H9 (cell line): Measurements from ENCODE around the gene ZNF771. TPM values are rescaled to one million over a fixed set of nuclear protein-coding genes. Genes with fewer than 3 reads are reported as not detected.

ENCODE experiments used
- DNase-seq: peaks from one replicate; pipeline ENCODE4 v3.0.0-alpha.2; 2017
- H2AFZ ChIP-seq: one replicate; pipeline ENCODE4 v1.6.1; 2013; ENCODE audit warnings: mild to moderate bottlenecking, low read length, control low read depth, moderate library complexity
- H2AK5ac ChIP-seq: 2 replicates; pipeline ENCODE4 v1.6.1; 2013; ENCODE audit warnings: low read length, control low read depth, mixed read lengths; ENCODE audit not compliant: insufficient read length
- H2BK120ac ChIP-seq: one replicate; pipeline ENCODE4 v1.6.1; 2013; ENCODE audit warnings: low read depth, mild to moderate bottlenecking, low read length, control low read depth, inconsistent platforms; ENCODE audit not compliant: poor library complexity, severe bottlenecking
- H2BK12ac ChIP-seq: 2 replicates; pipeline ENCODE4 v1.6.1; 2013; ENCODE audit warnings: low read length, control low read depth, mixed read lengths, low read depth; ENCODE audit not compliant: insufficient read length
- H2BK15ac ChIP-seq: 2 replicates; pipeline ENCODE4 v1.6.1; 2013; ENCODE audit warnings: low read depth, low read length, control low read depth
- H2BK20ac ChIP-seq: one replicate; pipeline ENCODE4 v1.6.1; 2013; ENCODE audit warnings: low read depth, mild to moderate bottlenecking, low read length, control low read depth, inconsistent platforms; ENCODE audit not compliant: poor library complexity, severe bottlenecking
- H2BK5ac ChIP-seq: 2 replicates; pipeline ENCODE4 v1.6.1; 2013; ENCODE audit warnings: low read length, control low read depth, mixed read lengths; ENCODE audit not compliant: insufficient read length
- H3K14ac ChIP-seq: 2 replicates; pipeline ENCODE4 v1.6.1; 2013; ENCODE audit warnings: low read length, control low read depth; ENCODE audit not compliant: insufficient read depth
- H3K18ac ChIP-seq: 2 replicates; pipeline ENCODE4 v1.6.1; 2013; ENCODE audit warnings: low read depth, mild to moderate bottlenecking, mixed read lengths, low read length, control low read depth; ENCODE audit not compliant: insufficient read length
- H3K23ac ChIP-seq: 2 replicates; pipeline ENCODE4 v1.6.1; 2013; ENCODE audit warnings: low read length, control low read depth, mixed read lengths, low read depth; ENCODE audit not compliant: insufficient read length
- H3K23me2 ChIP-seq: 2 replicates; pipeline ENCODE4 v1.6.1; 2013; ENCODE audit warnings: low read depth, mild to moderate bottlenecking, mixed read lengths, low read length, control low read depth; ENCODE audit not compliant: insufficient read length, poor library complexity, severe bottlenecking
- H3K27ac ChIP-seq: 2 replicates; pipeline ENCODE4 v1.5.1; 2013; ENCODE audit warnings: low read length, control low read depth, mixed read lengths, low read depth; ENCODE audit not compliant: insufficient read length
- H3K27me3 ChIP-seq: 2 replicates; pipeline ENCODE4 v1.6.1; 2013; ENCODE audit warnings: low read length, control low read depth, inconsistent platforms; ENCODE audit not compliant: insufficient read depth
- H3K4ac ChIP-seq: 2 replicates; pipeline ENCODE4 v1.6.1; 2013; ENCODE audit warnings: low read depth, mild to moderate bottlenecking, control low read depth, inconsistent platforms, low read length, moderate library complexity
- H3K4me1 ChIP-seq: 2 replicates; pipeline ENCODE4 v1.6.1; 2013; ENCODE audit warnings: low read length, control low read depth, inconsistent platforms; ENCODE audit not compliant: insufficient read depth
- H3K4me2 ChIP-seq: 2 replicates; pipeline ENCODE4 v1.6.1; 2013; ENCODE audit warnings: low read length, control low read depth, mixed read lengths; ENCODE audit not compliant: insufficient read length, insufficient read depth
- H3K56ac ChIP-seq: 2 replicates; pipeline ENCODE4 v1.6.1; 2013; ENCODE audit warnings: low read depth, mild to moderate bottlenecking, mixed read lengths, low read length, control low read depth; ENCODE audit not compliant: insufficient read length
- H3K79me1 ChIP-seq: 2 replicates; pipeline ENCODE4 v1.6.1; 2013; ENCODE audit warnings: low read depth, mild to moderate bottlenecking, moderate library complexity, low read length, control low read depth, inconsistent platforms; ENCODE audit not compliant: insufficient read depth, poor library complexity, severe bottlenecking
- H3K79me2 ChIP-seq: 2 replicates; pipeline ENCODE4 v1.6.1; 2013; ENCODE audit warnings: low read length, control low read depth, inconsistent platforms; ENCODE audit not compliant: insufficient read depth
- H3K9ac ChIP-seq: 2 replicates; pipeline ENCODE4 v1.6.1; 2013; ENCODE audit warnings: low read length, control low read depth, mixed read lengths; ENCODE audit not compliant: insufficient read length; ENCODE audit errors: extremely low read depth
- H3K9me3 ChIP-seq: one replicate; pipeline ENCODE4 v1.6.1; 2013; ENCODE audit warnings: low read depth, low read length, inconsistent platforms; ENCODE audit not compliant: control insufficient read depth
- H3T11ph ChIP-seq: one replicate; pipeline ENCODE4 v1.6.1; 2013; ENCODE audit warnings: mild to moderate bottlenecking, low read length, control low read depth, inconsistent platforms
- H4K20me1 ChIP-seq: one replicate; pipeline ENCODE4 v1.6.1; 2013; ENCODE audit not compliant: control insufficient read depth, insufficient read length, insufficient read depth
- H4K5ac ChIP-seq: 2 replicates; pipeline ENCODE4 v1.6.1; 2013; ENCODE audit warnings: low read depth, mild to moderate bottlenecking, mixed read lengths, low read length, control low read depth; ENCODE audit not compliant: insufficient read length
- H4K8ac ChIP-seq: replicated peaks from 2 replicates; pipeline ENCODE4 v1.6.1; 2013; ENCODE audit warnings: low read length, control low read depth, mixed read lengths, low read depth; ENCODE audit not compliant: insufficient read length
- H4K91ac ChIP-seq: 2 replicates; pipeline ENCODE4 v1.6.1; 2013; ENCODE audit warnings: low read depth, mild to moderate bottlenecking, moderate library complexity, mixed read lengths, low read length, control low read depth; ENCODE audit not compliant: insufficient read length
- H3K27ac Mint-ChIP-seq, 3 experiments: 2 replicates in 2 of 3; 3 replicates in 1 of 3; pipeline ENCODE4 v1.8.0; 2020 to 2021; ENCODE audit warnings: mixed read lengths in 3 of 3, mild to moderate bottlenecking in 1 of 3, moderate library complexity in 1 of 3
- H3K27me3 Mint-ChIP-seq: 2 replicates; pipeline ENCODE4 v1.8.0; 2021; ENCODE audit warnings: low read depth, mild to moderate bottlenecking, moderate library complexity, mixed read lengths
- H3K36me3 Mint-ChIP-seq, 3 experiments: 2 replicates in 2 of 3; 3 replicates in 1 of 3; pipeline ENCODE4 v1.8.0; 2020 to 2021; ENCODE audit warnings: low read depth in 3 of 3, mixed read lengths in 3 of 3; ENCODE audit not compliant: insufficient read depth in 1 of 3
- H3K4me1 Mint-ChIP-seq, 2 experiments: 2 replicates each; pipeline ENCODE4 v1.8.0; 2020; ENCODE audit warnings: mixed read lengths in 2 of 2
- H3K4me3 Mint-ChIP-seq, 2 experiments: 2 replicates in 1 of 2; 3 replicates in 1 of 2; pipeline ENCODE4 v1.8.0; 2020 to 2021; ENCODE audit warnings: mild to moderate bottlenecking in 2 of 2, mixed read lengths in 2 of 2, moderate library complexity in 1 of 2
- H3K9me3 Mint-ChIP-seq, 2 experiments: 2 replicates in 1 of 2; 3 replicates in 1 of 2; pipeline ENCODE4 v1.8.0; 2020; ENCODE audit warnings: mild to moderate bottlenecking in 2 of 2, mixed read lengths in 2 of 2, moderate library complexity in 1 of 2
- CTCF ChIP-seq: fragments of 200-600 bp; sonication (generic); conservative IDR thresholded peaks from 3 replicates; pipeline ENCODE4 v1.8.0; 2021; ENCODE audit warnings: antibody characterized with exemption, mild to moderate bottlenecking
- WGBS: extraction: QIAGEN DNeasy Blood & Tissue Kit; methylation state at CpG from one replicate; pipeline ENCODE4 v1.1.7; 2013; ENCODE audit warnings: missing lambda C conversion rate, low lambda C conversion rate, mixed read lengths; ENCODE audit not compliant: insufficient read length; ENCODE audit errors: extremely low coverage; 5-methylcytosine and 5-hydroxymethylcytosine counted together
- total RNA-seq: library from RNA; stranded (reverse); gene quantifications from 2 replicates; pipeline ENCODE4 v1.2.1, GENCODE V29; 2021

The ZNF771 gene
- total RNA-seq, 1 experiment from 2014 or later, result 10.5 TPM

GRCh38 chr16:30380803-30381208, 26.6 kb upstream of the ZNF771 start:
- no peaks in the 10 kb centered on the region; the same call in 1 of the 2 replicates for H3K4me1 ChIP-seq
- no peaks in the 10 kb centered on the region for H3K27me3 ChIP-seq
- H3K4me1 Mint-ChIP-seq, result peaks cover 16 to 30% of the 10 kb centered on the region in 2 experiments
- H3K79me2 ChIP-seq, result no peaks in the 10 kb centered on the region
- no peak overlapping the region for H3K9ac ChIP-seq
- peaks cover 13% of the 10 kb centered on the region for H3K23me2 ChIP-seq
- H4K5ac ChIP-seq, result no peak overlapping the region
- no peak overlapping the region for H3K23ac ChIP-seq
- H2BK5ac ChIP-seq, result no peak overlapping the region
- H3K18ac ChIP-seq, result no peak overlapping the region
- no peak overlapping the region for H3K27ac ChIP-seq
- peak overlapping the region in 1 of 2 experiments; percentile 23; a peak in 1 of 5 replicates for H3K4me3 Mint-ChIP-seq
- no peak overlapping the region for H3K4me2 ChIP-seq
- no peak overlapping the region for H3K14ac ChIP-seq
- H2BK15ac ChIP-seq, result no peak overlapping the region
- no peak overlapping the region for H2AFZ ChIP-seq
- no peak overlapping the region for H4K8ac ChIP-seq
- H4K20me1 ChIP-seq, result no peaks in the 10 kb centered on the region
- no peak overlapping the region for H2BK20ac ChIP-seq
- H3K56ac ChIP-seq, result no peak overlapping the region
- peaks cover 2 to 4% (median 2%) of the 10 kb centered on the region in 3 experiments; a peak in 4 of 7 replicates for H3K36me3 Mint-ChIP-seq
- no peak overlapping the region for H3T11ph ChIP-seq
- no peaks in the 10 kb centered on the region; the same call in 1 of the 2 replicates for H3K27me3 Mint-ChIP-seq
- no peak overlapping the region for H4K91ac ChIP-seq
- peak overlapping the region in 1 of 3 experiments; percentile 80; a peak in 3 of 7 replicates for H3K27ac Mint-ChIP-seq
- no peak for TF ChIP-seq CTCF
- H2AK5ac ChIP-seq, result no peak overlapping the region
- no peak overlapping the region for H2BK12ac ChIP-seq
- H3K9me3 ChIP-seq, result no peaks in the 10 kb centered on the region
- no peak overlapping the region for H2BK120ac ChIP-seq
- WGBS, result no CpG with 5 or more reads among the region's 6 CpGs
- H3K79me1 ChIP-seq, result no peaks in the 10 kb centered on the region
- DNase-seq, result no peak
- no peak overlapping the region for H3K4ac ChIP-seq
- peaks cover 0 to 2% of the 10 kb centered on the region in 2 experiments; a peak in 2 of 5 replicates for H3K9me3 Mint-ChIP-seq
